RPMI8226 (cell line): ENCODE measurements around the gene TWF1.
"Not testable (repeated sequence)": the region's sequence is repeated elsewhere in the genome, so short reads cannot be mapped to it uniquely, and the experiment has no call there.

Experiments used
- DNase-seq: peaks from one replicate; pipeline ENCODE4 v3.0.0-alpha.2; 2015

Gene TWF1

DNA sequence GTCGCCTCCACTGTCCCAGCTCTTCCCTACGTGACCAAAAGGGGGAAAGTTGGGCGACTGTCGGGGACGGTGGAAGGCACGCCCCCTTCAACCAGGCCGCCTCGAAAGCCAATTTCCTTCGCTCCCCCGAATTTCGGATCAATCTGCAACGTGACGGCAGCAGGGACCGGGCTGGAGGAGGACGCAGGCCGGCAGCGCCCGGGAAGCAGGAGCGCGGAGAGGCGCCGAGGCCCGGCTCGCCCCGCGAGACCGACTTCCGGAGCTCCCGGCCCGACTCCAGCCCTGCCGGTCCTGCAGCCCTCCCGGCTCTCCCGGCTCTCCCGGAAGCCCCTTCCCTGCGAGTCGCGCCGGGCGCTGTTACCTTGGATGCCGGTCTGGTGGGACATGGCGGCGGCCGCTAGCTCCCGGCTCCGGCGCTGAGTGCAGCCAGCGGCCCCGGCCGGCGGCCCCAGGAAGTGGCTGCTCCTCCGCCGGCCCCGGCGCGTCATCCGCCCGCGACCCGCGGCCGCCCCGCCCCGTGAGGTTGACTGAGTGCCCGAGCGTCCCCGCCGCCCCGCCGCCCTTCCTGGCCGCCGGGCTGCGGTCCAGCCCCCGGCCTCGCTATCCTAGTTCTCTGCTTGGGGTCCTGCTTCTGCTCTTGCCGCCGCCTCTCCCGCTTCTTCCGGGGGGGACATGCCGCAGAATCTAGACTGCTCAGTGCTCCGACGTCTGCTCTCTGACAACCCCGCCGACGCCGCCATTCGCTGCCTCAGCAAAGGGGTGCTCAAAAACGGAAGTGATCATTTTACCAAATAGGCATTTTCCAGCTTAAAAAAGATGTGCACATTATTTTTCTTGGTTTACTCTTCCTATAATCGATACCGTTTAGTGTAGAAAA lies at the start of gene TWF1:
Gene TWF1, minus strand, starts transcription at position 458 of the 877 bp plus-strand sequence. Its CDS starts 72 bp downstream, at position 386.
- DNase-seq, result peak; percentile 86

- DNase-seq, result no peak
Observed at GRCh38 chr12:43852744-43853143, 46.6 kb upstream of the TWF1 start.

GRCh38 chr12:43848786-43849185 lies 42.7 kb upstream of the TWF1 start:
- no peak for DNase-seq

GRCh38 chr12:43848226-43848507 lies 42.0 kb upstream of the TWF1 start:
- no peak for DNase-seq

DNA sequence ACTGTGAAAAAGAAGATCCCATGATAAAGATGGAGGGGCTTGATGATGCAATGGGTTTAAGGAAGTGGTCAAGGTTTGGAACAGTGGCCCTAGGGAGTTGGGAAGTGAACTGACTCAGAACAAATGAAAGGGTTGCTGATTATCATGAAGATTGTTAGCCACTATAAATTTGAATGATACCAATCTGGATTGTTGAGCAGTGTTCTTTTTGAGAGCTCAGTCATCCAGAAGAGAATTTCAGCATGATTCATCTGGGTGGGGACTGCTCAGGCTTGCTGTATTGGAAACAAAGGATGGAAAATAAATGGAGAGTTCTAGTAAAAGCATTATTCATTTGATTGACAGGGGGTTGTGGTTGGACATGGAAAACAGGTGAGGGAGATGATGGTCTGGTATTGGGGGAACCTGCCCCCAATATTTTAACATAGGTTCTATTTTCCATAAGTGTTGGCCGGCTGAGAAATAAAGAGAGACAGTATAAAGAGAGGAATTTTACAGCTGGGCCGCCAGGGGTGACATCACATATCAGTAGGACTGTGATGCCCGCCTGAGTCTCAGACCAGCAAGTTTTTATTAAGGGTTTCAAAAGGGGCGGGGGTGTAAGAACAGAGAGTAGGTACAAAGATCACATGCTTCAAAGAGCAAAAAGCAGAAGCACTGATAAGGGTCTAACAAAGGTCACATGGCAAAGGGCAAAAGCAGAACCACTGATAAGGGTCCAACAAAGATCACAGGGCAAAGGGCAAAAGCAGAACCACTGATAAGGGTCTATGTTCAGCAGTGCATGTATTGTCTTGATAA lies 41.5 kb upstream of the TWF1 start:
- DNase-seq, result not testable (repeated sequence)

DNA sequence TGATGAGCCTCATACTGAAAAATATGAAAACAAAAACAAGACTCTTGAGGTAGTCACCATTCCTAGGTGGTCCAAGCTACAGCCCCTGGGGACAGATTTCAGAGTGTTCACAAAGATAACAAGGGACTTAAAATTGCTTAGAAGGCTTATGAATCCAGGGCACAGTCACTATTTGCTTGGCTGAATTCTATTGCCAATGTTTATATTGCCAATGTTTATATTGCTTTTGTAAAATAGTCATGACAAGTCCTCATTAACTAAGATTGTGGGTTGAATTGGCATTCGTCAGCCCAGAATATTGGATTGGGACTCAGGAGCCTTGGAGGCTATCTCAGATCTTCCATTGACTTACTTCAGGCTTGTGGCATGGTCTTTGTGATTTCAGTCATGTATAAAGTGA lies 36.1 kb upstream of the TWF1 start:
- DNase-seq, result no peak

GRCh38 chr12:43841253-43841652 lies 35.1 kb upstream of the TWF1 start:
- no peak for DNase-seq

DNA sequence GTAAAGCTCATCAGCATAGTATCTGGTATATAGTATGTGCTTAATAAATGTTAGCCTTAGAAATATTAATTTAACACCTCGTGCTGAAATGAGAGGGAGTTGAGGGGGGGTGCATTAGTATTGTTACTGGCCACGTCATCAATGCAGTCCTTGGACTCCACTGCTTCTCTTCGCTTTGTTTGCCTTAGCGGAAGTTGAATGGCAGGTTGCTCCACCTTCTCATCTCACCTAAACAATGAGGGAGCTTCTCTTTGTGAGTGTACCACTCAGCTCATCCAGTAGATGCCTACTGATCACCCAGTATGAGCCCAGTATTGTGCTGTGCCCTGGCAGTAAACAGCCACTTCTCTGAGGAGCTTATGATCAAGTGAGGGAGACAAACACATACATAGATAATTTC lies 34.2 kb upstream of the TWF1 start:
- no peak for DNase-seq

GRCh38 chr12:43836475-43836989 lies 30.4 kb upstream of the TWF1 start:
- peak; percentile 22 for DNase-seq

DNA sequence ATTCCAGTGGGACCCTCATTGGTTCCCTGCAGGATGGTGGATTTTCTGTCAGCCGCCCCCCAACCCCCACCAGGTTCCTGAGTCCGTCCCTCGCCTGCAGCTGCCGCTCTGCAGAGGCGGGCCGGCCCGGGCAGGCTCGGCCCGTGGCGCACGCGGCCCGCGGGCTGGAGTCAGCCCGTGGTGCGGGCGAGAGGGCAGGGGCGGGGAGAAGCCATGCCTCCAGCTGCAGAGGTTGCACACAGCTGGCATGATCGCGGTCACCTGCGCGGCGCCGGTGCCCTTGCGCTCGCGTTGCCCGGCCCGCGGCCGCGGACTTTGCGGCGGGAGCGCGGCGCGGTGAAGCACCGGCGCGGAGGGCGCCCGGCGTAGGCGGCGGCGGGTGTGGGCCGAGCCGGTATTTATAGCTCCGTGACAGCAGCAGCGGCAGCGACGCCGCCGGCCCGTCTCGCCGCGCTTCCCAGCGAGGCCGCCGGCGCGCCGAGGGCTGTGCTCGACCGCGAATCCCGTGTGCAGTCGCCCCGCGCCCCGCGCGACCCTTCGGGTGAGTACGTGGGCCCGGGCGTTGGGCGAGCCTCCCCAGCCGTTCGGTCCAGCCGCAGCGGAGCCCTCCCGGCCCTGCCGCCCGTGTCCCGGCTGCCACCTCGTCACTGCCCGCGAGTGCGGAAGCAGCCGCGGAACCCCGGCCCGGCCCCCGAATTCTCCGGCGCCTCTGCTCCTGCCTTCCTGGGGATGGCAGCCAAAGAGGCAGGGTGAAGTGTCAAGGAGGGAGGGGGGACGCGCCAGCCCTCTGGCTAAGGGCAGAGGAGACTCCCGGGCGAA lies 29.7 kb upstream of the TWF1 start, which contains the start of gene TMEM117:
Gene TMEM117, plus strand, starts transcription at position 426 of the 819 bp plus-strand sequence.
- peak; percentile 67 for DNase-seq

DNA sequence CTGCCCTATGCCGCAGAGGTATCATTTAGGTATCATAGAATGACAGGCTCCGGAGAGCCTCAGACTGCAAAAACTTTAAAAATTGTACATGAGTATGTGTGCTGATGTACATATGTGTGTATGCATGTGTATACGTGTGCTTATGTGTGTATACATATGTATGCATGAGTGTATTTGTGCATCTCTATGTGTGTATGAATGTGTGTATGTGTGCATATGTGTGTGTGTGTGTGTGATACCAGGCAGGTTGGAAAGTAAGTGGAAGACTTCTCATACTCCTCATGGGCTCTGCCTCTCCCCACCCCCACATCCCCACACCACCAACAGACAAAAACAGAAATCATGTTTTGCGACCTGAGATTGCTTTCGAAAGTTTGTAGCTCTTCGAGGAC lies 29.1 kb upstream of the TWF1 start:
- no peak for DNase-seq

DNA sequence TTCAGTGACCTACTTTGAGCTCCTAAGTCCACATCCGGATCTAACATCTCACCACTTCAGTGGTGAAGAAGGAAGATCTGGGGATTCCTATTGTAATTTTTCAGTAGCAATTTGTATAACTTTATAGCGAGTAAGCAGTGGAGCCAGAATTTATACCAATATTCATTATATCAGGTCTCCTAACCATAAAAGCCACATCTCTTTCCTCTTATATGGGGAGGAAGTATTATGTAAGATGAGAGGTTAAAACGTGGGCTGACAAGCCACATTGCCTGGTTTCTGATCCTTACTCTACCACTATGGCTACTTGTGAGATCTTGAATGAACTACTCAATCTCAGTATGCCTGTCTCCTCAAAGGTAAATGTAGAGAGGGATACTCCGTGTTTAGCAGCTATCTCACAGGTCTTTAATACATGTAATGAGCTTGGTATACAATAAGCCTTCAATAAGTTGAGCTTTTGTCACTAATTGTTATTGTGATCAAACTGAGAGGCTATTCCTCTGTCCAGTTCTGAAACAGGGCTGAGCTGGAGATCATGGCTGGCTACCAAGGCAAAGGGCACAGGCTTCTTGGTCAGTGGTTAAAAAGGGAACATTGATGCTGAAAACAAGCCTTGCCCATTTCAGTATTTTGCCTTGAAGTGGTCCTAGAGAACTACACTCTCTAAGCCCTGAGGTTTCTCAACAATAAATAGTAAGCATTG lies 26.5 kb upstream of the TWF1 start:
- DNase-seq, result no peak

GRCh38 chr12:43827093-43827492 lies 21.0 kb upstream of the TWF1 start:
- no peak for DNase-seq

DNA sequence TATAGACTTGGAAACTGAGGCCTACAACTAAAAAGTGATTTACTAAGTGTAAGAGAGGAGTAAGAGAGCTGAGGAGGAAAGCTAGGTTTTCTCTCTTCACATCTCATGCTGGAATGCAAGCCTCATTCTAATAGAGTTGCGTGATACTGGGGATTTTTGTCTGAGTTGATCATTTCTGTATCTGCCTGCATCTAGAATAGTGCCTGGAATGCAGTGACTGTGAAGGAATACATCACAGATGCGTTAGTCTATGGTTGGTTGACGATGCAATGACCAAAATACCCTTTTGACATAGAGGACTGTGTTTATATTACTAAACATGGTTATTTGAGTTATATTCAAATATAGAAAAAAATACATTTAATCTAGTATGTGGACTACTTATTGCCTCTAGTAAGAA lies 20.6 kb upstream of the TWF1 start:
- DNase-seq, result no peak

DNA sequence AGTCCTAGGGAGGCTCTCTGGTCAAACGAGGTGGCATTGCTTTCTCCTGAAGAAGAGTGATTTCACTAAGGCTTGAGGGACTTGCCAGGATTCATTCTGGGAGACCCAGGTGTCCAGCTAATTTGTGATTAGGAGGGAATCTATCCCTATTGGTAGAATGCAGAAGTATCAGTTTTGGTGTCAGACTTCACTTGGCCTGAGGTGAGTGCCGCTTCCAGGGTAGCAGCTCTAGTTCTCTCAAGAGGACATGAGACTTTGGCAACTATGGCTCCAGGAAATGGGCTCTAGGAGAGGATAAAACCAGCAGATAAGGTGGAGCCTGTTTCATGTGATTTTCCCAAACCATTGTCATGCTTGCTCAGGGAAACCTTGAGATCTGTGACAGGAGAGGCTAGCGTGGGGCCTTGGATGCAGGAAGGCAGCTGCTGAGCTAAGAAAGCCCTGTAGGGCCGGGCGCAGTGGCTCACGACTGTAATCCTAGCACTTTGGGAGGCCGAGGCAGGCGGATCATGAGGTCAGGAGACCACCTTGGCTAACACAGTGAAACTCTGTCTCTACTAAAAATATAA lies 18.2 kb upstream of the TWF1 start:
- no peak for DNase-seq

- DNase-seq, result no peak
Observed at GRCh38 chr12:43816168-43816567, 10.1 kb upstream of the TWF1 start.

DNA sequence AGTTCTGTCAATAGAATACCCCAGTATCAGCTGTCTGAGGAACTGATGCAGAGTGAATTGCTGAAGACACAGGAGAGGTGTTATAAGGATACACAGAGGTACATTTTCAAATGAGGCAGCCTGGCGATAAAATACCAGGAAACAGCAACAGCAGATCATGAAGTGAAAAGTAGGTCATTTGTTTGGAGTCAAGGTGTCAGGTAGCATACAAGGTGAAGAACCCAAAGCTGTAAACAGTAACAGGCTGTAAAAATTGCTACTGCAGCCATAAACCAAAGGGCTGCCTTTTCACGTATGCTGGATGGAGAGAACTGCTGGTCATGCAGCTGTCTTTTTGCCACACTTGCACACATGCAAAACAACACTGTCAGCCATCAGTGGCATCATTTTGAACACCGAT lies 9.3 kb upstream of the TWF1 start:
- no peak for DNase-seq

DNA sequence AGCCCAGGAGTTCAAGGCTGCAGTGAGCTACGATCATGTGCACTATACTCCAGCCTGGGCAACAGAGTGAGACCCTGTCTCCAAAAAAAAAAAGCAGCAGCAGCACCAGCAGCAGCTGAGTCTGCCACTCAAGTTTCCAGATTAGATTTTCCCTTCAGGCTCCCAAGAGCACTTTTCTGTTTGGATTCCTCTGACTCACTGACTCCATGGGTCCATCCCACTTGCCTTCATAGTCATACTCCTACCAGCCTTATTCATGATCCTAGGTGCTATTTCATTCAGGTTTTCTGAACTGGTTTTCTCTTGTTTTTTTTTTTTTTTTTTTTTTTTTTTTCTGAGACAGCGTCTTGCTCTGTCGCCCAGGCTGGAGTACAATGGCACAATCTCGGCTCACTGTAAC lies 6.8 kb upstream of the TWF1 start:
- no peak for DNase-seq

- no peak for DNase-seq
Observed at GRCh38 chr12:43812057-43812456, 5.9 kb upstream of the TWF1 start.

- no peak for DNase-seq
Observed at GRCh38 chr12:43807386-43807785, 1.3 kb upstream of the TWF1 start.

GRCh38 chr12:43806737-43807072 lies 588 bp upstream of the TWF1 start:
- no peak for DNase-seq

DNA sequence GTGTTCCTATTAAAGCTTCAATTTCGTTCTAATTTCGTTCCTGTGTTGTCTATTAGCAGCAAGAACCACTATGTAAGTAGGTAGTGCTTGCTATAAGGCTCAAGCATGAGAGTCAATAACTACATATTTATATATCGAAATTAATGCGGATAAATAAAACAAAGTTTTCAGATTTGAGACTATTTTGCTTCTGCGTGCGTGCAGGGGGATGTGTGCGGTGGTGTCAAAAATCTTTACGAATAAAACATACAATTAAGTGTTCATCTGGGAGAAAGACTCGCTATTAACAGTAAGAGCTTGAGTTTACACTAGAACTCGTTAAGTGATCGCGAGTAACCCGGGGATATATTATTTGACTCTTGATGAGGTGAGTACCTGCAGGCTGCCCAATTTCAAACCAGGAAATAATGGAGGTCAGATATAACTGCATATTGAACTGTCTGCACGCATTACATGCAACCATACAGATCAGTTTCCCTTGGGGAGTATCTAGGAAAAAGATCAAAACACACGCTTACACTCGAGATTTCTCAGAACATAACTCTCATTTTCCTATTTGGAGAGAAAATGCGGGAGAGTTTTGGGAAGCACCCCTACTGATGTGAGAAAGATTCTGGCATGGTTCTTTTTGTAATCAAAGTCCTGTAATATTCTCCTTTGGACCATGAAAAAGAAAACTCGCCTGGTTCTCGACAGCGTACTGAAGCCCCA lies 813 bp downstream of the TWF1 start:
- DNase-seq, result peak; percentile 12
